ENCODE results near the gene CD99. TPM values are rescaled to one million over a fixed set of nuclear protein-coding genes. Genes with fewer than 3 reads are reported as not detected.

CD99 gene
- total and polyA plus RNA-seq, 8 donors, result 72.9 to 220 (median 128) TPM

GRCh38 chrX:2785538-2785937, 94.4 kb downstream of the CD99 start:
- no peak for DNase-seq
- intact Hi-C loops (cut with DNase I; ENCODE audit: low total_unique reads), result no loop called here
- H3K4me3 ChIP-seq, result no peak overlapping the region
- no peaks in the 10 kb centered on the region for H3K27me3 ChIP-seq
- H3K4me1 ChIP-seq, result no peaks in the 10 kb centered on the region
- no peaks in the 10 kb centered on the region for H3K36me3 ChIP-seq
- H3K9me3 ChIP-seq, result no peaks in the 10 kb centered on the region
- no peak overlapping the region for H3K27ac ChIP-seq
- TF ChIP-seq CTCF (IDR thresholded peaks at IDR 0.05) (no peak), EP300 (IDR thresholded peaks at IDR 0.05) (no peak), POLR2AphosphoS5 (IDR thresholded peaks at IDR 0.05) (no peak), POLR2A (IDR thresholded peaks at IDR 0.05) (no peak)
- WGBS, 5 donors, result 76 to 82% (median 77%) methylated on average over 1 to 4 of the region's 4 CpGs

GRCh38 chrX:2788980-2789379, 97.9 kb downstream of the CD99 start:
- no peaks in the 10 kb centered on the region for H3K27me3 ChIP-seq
- H3K36me3 ChIP-seq, result no peaks in the 10 kb centered on the region
- H3K9me3 ChIP-seq, result no peaks in the 10 kb centered on the region
- no peak overlapping the region for H3K4me3 ChIP-seq
- H3K4me1 ChIP-seq, result no peaks in the 10 kb centered on the region
- intact Hi-C loops (cut with DNase I; ENCODE audit: low total_unique reads), result no loop called here
- TF ChIP-seq POLR2AphosphoS5 (IDR thresholded peaks at IDR 0.05), result no peak
- TF ChIP-seq CTCF (IDR thresholded peaks at IDR 0.05), result no peak
- TF ChIP-seq POLR2A (IDR thresholded peaks at IDR 0.05), result no peak
- no peak for TF ChIP-seq EP300 (IDR thresholded peaks at IDR 0.05)
- DNase-seq, result no peak
- H3K27ac ChIP-seq, result no peak overlapping the region
- WGBS, 5 donors, result 81 to 88% (median 83%) methylated on average over 4 of the region's 4 CpGs

GRCh38 chrX:2789569-2789968, 98.5 kb downstream of the CD99 start:
- Histone ChIP-seq H3K27ac (no peak overlapping the region), H3K36me3 (no peaks in the 10 kb centered on the region), H3K9me3 (no peaks in the 10 kb centered on the region), H3K27me3 (no peaks in the 10 kb centered on the region), H3K4me1 (no peaks in the 10 kb centered on the region), H3K4me3 (no peak overlapping the region)
- TF ChIP-seq POLR2A (IDR thresholded peaks at IDR 0.05) (no peak), CTCF (IDR thresholded peaks at IDR 0.05) (no peak), EP300 (IDR thresholded peaks at IDR 0.05) (no peak), POLR2AphosphoS5 (IDR thresholded peaks at IDR 0.05) (no peak)
- 87 to 95% (median 92%) methylated on average over 3 of the region's 3 CpGs for WGBS, 5 donors
- no peak for DNase-seq
- intact Hi-C loops (cut with DNase I; ENCODE audit: low total_unique reads), result no loop called here

Other genes starting within 250 kb of the CD99 start
- gene DHRSX, start 190.3 kb upstream of the CD99 start, total RNA-seq, result 10 to 100 TPM; 17.7 to 69.4 (median 23.7) TPM
- gene DHRSX, start 190.3 kb upstream of the CD99 start, polyA plus RNA-seq, result 10 to 100 TPM; 11.2 to 19.6 (median 12.9) TPM
- gene ZBED1, start 190.3 kb upstream of the CD99 start, total RNA-seq, result 10 to 100 TPM; 11.1 to 61.4 (median 31.2) TPM
- gene ZBED1, start 190.3 kb upstream of the CD99 start, polyA plus RNA-seq, result 10 to 100 TPM; 10.9 to 20.2 (median 13.9) TPM
- not detected for gene XG, start 60.7 kb downstream of the CD99 start, total RNA-seq
- gene XG, start 60.7 kb downstream of the CD99 start, polyA plus RNA-seq, result under 1 TPM in 1 of 3 donors, not detected in 2; 0.70 TPM
- 1 to 10 TPM; 5.3 to 6.2 (median 5.8) TPM for gene GYG2, start 137.6 kb downstream of the CD99 start, total RNA-seq
- gene GYG2, start 137.6 kb downstream of the CD99 start, polyA plus RNA-seq, result 1 to 10 TPM; 2.2 to 5.7 (median 5.1) TPM
- 10 to 100 TPM; 13.4 to 69.3 (median 45.2) TPM for gene ARSD, start 238.0 kb downstream of the CD99 start, total RNA-seq
- gene ARSD, start 238.0 kb downstream of the CD99 start, polyA plus RNA-seq, result 10 to 100 TPM; 13.6 to 20.5 (median 13.9) TPM